GM10248 (cell line): ENCODE results near the gene TTC23L.

ENCODE experiments used
- CTCF ChIA-PET: fragments of 300-600 bp; sonication (Branson Sonifier 250); formaldehyde crosslinking; extraction: SDS; loops from one replicate; lab custom pipeline; 2021; ENCODE audit warnings: antibody characterized with exemption; lab: Yijun Ruan, JAX
- POLR2A ChIA-PET: fragments of 350-650 bp; sonication (Branson Sonifier 250); formaldehyde crosslinking; extraction: SDS; loops from one replicate; lab custom pipeline; 2020; ENCODE audit warnings: antibody characterized with exemption; lab: Yijun Ruan, JAX
- DNase-seq: peaks from one replicate; pipeline ENCODE4 v3.0.0; 2012; ENCODE audit errors: extremely low spot score
- TF ChIP-seq, protein P1 (sequence below): IDR thresholded peaks from 2 replicates; pipeline ENCODE4 v1.5.1; 2012; ENCODE audit warnings: mild to moderate bottlenecking, low read depth; ENCODE audit errors: extremely low read depth, missing control alignments, control extremely low read depth

Gene TTC23L

DNA sequence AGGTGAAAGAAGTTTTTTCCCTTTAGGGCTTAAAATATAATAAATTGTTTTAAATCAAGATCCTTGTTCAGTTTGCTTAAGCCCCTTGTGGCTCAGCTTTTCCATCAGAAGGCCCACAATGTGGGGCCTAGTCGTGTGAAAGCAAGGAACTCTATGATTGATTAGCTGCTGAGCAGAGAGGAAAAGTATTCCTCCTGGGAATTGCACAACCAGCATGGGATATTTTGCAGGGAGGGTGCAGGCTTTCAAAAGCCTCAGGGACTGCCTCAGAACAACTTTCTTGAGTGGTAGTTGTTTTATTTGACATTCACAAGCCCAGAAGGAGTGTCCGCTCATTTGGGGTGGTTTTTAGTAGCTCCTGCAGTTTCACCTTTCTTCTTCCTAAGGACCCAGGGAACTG is 19.8 kb downstream of the TTC23L start:
- ChIA-PET POLR2A (no interaction called here), CTCF (interaction anchor here (1.1 to 1.7 kb wide), 2 partner anchors 11 to 37 kb away, joined by 3 to 5 read pairs; no protein-coding TSS in a partner anchor)
- no peak for DNase-seq
- TF ChIP-seq, protein P1, sequence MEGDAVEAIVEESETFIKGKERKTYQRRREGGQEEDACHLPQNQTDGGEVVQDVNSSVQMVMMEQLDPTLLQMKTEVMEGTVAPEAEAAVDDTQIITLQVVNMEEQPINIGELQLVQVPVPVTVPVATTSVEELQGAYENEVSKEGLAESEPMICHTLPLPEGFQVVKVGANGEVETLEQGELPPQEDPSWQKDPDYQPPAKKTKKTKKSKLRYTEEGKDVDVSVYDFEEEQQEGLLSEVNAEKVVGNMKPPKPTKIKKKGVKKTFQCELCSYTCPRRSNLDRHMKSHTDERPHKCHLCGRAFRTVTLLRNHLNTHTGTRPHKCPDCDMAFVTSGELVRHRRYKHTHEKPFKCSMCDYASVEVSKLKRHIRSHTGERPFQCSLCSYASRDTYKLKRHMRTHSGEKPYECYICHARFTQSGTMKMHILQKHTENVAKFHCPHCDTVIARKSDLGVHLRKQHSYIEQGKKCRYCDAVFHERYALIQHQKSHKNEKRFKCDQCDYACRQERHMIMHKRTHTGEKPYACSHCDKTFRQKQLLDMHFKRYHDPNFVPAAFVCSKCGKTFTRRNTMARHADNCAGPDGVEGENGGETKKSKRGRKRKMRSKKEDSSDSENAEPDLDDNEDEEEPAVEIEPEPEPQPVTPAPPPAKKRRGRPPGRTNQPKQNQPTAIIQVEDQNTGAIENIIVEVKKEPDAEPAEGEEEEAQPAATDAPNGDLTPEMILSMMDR = no peak

DNA sequence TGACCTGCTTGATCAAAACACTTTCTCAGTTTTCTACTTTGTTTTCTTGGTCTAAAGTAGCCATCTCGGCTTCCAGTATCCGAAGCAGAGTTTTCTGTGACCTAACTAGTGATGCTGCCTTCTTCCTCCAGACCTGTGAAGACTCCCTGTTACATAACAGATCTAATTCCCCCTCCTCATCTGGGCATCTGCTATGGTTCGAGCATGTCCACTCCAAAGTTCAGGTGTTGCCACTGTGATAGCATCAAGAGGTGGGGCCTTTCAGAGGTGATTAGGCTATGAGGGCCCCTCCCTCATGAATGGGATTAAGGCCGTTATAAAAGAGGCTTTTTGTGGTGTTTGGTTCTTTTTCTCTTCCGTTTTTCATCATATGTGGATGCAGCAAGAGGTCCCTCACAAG is 20.3 kb downstream of the TTC23L start:
- TF ChIP-seq, protein P1 = no peak
- no peak for DNase-seq
- POLR2A ChIA-PET = no interaction called here
- CTCF ChIA-PET = interaction anchor here (1.1 to 1.7 kb wide), 2 partner anchors 37 to 39 kb away, joined by 3 read pairs; no protein-coding TSS in a partner anchor

DNA sequence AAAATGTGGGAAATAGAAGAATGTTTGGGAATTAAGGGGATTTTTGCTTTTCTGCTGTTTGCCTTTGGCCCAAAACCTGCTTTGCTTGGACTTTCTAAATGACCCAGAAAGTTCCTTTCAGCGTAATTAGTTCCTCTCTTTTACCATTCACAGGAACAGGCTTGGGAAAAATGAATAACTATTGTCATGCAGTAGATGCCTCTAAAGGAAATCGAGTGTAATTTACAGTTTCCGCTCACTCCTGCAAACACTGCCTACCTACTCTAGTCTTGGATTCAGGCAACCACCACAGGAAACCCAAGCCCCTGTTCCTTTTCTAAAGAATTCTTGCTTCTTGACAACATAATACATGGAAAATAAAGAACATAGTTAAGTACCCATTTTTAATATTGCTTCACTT is 25.0 kb downstream of the TTC23L start:
- CTCF ChIA-PET = no interaction called here
- TF ChIP-seq, protein P1 = no peak
- DNase-seq = no peak
- POLR2A ChIA-PET = no interaction called here

DNA sequence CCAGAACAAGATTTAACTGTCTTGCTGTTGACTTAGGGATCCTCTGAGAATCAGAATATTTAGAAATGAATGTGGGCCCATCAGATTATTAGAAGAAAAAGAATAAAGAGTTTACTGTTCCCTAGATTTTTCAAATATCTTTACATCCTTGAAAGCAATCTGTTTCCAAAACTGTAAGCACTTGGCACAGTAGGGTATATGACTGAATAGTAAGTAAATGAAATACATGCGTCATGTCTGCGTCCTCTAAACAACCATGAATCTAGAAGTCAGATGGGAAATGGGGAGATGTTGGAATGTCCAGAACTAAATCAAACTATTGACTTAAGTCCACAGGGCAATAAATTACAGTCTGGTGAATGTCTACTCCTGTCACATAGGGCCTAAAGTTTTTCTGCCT is 26.1 kb downstream of the TTC23L start:
- TF ChIP-seq, protein P1 = no peak
- ChIA-PET POLR2A (no interaction called here), CTCF (no interaction called here)
- DNase-seq = no peak

DNA sequence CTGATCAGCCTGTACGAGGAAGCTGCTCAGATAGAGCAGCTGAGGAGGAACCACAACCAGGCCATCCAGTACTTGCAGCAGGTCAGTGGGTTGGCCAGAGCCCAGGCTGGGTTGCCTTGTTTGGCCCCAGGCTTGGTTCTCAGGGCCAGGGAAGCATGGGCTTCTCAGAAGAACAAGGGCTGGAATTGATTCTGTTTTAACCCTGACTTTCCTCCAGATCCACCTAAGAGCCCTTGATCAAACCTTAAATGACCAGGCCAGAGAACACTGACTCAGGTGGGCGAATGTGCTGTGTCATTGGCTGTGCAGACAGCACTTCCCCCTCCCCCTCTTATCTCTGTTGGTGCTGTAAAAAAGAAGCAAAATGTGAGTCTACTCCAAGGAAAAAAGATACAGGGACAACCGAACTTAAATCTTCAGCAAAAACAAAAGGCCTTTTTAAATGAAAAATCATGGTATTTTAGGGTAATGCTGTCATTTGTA is 28.1 kb downstream of the TTC23L start:
- TF ChIP-seq, protein P1 = no peak
- ChIA-PET POLR2A (no interaction called here), CTCF (interaction anchor here (1.2 to 4.1 kb wide), 3 partner anchors 13 to 31 kb away, joined by 3 to 15 read pairs (median 4); no protein-coding TSS in a partner anchor)
- no peak for DNase-seq

DNA sequence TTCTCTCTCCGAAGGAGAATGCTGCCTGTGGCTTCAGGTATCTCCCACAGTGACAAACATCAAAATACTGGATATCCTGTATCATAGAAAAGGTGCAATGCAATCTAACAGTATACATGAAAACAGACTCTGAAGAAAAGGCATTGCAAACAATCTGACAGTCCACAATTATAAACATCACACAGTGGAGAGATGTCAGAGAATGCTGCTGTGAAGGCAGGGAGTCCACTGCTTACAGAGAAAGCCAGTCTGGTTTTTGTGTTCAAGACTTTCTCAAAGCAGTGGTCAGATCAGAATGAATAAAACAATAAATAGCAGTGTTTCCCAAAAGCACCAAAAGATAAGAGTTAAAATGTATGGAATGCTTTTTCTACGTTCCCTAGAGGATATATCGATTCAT is 28.7 kb downstream of the TTC23L start:
- ChIA-PET CTCF (interaction anchor here (1.2 to 4.1 kb wide), 3 partner anchors 22 to 108 kb away, joined by 3 to 15 read pairs (median 3); no protein-coding TSS in a partner anchor), POLR2A (no interaction called here)
- no peak for DNase-seq
- TF ChIP-seq, protein P1 = no peak

DNA sequence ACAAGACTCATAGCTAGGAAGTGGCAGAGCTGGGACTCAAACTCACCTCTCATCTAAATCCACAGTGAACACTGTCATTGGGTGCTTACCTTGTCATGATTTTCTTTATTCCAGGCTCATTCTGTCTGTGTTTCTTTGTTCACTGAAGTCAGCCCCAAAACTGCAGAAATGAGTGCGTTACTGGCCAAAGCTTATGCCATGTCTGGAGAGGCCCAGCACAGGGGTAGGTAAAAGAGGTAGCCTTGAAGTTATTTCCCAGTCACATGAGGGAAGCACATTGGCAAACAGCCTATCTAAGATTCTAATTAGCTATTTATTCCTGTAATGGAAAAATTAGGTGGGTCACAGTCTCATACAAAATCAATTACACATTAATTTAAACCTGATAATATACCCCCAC is 29.8 kb downstream of the TTC23L start:
- POLR2A ChIA-PET = no interaction called here
- TF ChIP-seq, protein P1 = no peak
- no peak for DNase-seq
- CTCF ChIA-PET = interaction anchor here (0.8 to 4.1 kb wide), 5 partner anchors 17 to 345 kb away, joined by 3 to 15 read pairs (median 3); no protein-coding TSS in a partner anchor
